PFSK-1 (cell line): ENCODE measurements around the gene SPATA1. TPM values are rescaled to one million over a fixed set of nuclear protein-coding genes. Genes with fewer than 3 reads are reported as not detected.
A peak's percentile ranks its signal among the peaks of the same experiment; 100 is the strongest.

Source experiments
- FOXP2 ChIP-seq: optimal IDR thresholded peaks from 2 replicates; pipeline ENCODE3; 2011; ENCODE audit warnings: borderline replicate concordance, control low read depth, inconsistent platforms; ENCODE audit not compliant: insufficient read depth; ENCODE audit errors: extremely low read length, extremely low read depth
- POLR2AphosphoS5 ChIP-seq: IDR thresholded peaks from 2 replicates; pipeline ENCODE4 v1.6.1; 2012; ENCODE audit warnings: low read depth, mild to moderate bottlenecking, control low read depth, low read length, moderate library complexity
- SIN3A ChIP-seq: IDR thresholded peaks from 2 replicates; pipeline ENCODE4 v1.6.1; 2012; ENCODE audit warnings: mild to moderate bottlenecking, low read length, moderate library complexity, borderline replicate concordance; ENCODE audit not compliant: insufficient read depth
- TAF1 ChIP-seq: IDR thresholded peaks from 2 replicates; pipeline ENCODE4 v1.6.1; 2012; ENCODE audit warnings: low read length, control low read depth, borderline replicate concordance; ENCODE audit not compliant: insufficient read depth
- polyA plus RNA-seq: library from polyadenylated mRNA; unstranded; fragments of >200 nt; gene quantifications from one replicate; pipeline ENCODE4 v1.2.1, GENCODE V29; 2012; ENCODE audit warnings: low read depth, missing spikeins; ENCODE audit not compliant: insufficient read length
- TF ChIP-seq, protein P1 (sequence below), 2 experiments: IDR thresholded peaks; 2 replicates each; pipeline versions ENCODE4 v1.6.1 to v1.8.0; 2011 to 2012; ENCODE audit warnings: low read depth in 2 of 2, low read length in 2 of 2, control low read depth in 1 of 2, inconsistent platforms in 1 of 2, mild to moderate bottlenecking in 1 of 2, moderate library complexity in 1 of 2; ENCODE audit not compliant: insufficient read depth in 1 of 2

SPATA1 gene, protein sequence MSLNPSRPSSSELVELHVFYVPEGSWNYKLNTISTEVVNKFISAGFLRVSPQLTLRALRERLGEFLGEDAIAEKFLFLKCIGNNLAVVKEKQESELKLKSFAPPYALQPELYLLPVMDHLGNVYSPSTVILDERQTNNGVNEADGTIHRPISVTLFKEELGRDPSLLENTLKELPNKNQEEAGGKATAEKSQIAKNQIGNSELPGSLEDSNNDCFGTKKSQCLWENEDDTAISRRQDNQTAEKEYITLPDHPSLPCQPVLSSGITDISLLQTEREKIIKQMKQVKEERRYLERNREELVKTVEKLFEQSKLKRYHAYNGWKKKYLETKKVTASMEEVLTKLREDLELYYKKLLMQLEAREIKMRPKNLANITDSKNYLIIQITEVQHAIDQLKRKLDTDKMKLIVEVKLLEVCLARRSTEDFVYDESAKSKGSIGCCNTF
- polyA plus RNA-seq = 0.78 TPM

- peak; percentile 25; the same call in 1 of the 2 replicates for TF ChIP-seq SIN3A
- TF ChIP-seq POLR2AphosphoS5 = no peak; the same call in none of the 2 replicates
- TF ChIP-seq, protein P1, sequence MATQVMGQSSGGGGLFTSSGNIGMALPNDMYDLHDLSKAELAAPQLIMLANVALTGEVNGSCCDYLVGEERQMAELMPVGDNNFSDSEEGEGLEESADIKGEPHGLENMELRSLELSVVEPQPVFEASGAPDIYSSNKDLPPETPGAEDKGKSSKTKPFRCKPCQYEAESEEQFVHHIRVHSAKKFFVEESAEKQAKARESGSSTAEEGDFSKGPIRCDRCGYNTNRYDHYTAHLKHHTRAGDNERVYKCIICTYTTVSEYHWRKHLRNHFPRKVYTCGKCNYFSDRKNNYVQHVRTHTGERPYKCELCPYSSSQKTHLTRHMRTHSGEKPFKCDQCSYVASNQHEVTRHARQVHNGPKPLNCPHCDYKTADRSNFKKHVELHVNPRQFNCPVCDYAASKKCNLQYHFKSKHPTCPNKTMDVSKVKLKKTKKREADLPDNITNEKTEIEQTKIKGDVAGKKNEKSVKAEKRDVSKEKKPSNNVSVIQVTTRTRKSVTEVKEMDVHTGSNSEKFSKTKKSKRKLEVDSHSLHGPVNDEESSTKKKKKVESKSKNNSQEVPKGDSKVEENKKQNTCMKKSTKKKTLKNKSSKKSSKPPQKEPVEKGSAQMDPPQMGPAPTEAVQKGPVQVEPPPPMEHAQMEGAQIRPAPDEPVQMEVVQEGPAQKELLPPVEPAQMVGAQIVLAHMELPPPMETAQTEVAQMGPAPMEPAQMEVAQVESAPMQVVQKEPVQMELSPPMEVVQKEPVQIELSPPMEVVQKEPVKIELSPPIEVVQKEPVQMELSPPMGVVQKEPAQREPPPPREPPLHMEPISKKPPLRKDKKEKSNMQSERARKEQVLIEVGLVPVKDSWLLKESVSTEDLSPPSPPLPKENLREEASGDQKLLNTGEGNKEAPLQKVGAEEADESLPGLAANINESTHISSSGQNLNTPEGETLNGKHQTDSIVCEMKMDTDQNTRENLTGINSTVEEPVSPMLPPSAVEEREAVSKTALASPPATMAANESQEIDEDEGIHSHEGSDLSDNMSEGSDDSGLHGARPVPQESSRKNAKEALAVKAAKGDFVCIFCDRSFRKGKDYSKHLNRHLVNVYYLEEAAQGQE (IDR thresholded peaks at IDR 0.05; ENCODE audit: insufficient read depth in 1 of 2, low read depth in 2 of 2, low read length in 2 of 2) = no peak
- peak; percentile 67; the same call in 1 of the 2 replicates for TF ChIP-seq TAF1
- peak; percentile 64 for TF ChIP-seq FOXP2
Observed at GRCh38 chr1:84506002-84506728, at the start of gene SPATA1, which contains the start of gene GNG5. SPATA1 (plus strand) TSS chr1:84506386; CDS start chr1:84516360, 9,974 bp downstream. GNG5 (minus strand) TSS chr1:84506581; CDS start chr1:84506091, 490 bp downstream.

- no peak for TF ChIP-seq TAF1
- TF ChIP-seq SIN3A = no peak
- TF ChIP-seq POLR2AphosphoS5 = no peak
- TF ChIP-seq, protein P1 (IDR thresholded peaks at IDR 0.05; ENCODE audit: insufficient read depth in 1 of 2, low read depth in 2 of 2, low read length in 2 of 2) = no peak
- no peak for TF ChIP-seq FOXP2
Observed at GRCh38 chr1:84462118-84462517, 44.1 kb upstream of the SPATA1 start.

- TF ChIP-seq, protein P1 (IDR thresholded peaks at IDR 0.05; ENCODE audit: insufficient read depth in 1 of 2, low read depth in 2 of 2, low read length in 2 of 2) = no peak
- TF ChIP-seq POLR2AphosphoS5 = no peak
- no peak for TF ChIP-seq FOXP2
- no peak for TF ChIP-seq SIN3A
- no peak for TF ChIP-seq TAF1
Observed at GRCh38 chr1:84467298-84467697, 38.9 kb upstream of the SPATA1 start.

- TF ChIP-seq FOXP2 = no peak
- no peak for TF ChIP-seq TAF1
- no peak for TF ChIP-seq SIN3A
- TF ChIP-seq, protein P1 (IDR thresholded peaks at IDR 0.05; ENCODE audit: insufficient read depth in 1 of 2, low read depth in 2 of 2, low read length in 2 of 2) = no peak
- no peak for TF ChIP-seq POLR2AphosphoS5
Observed at GRCh38 chr1:84476225-84476624, 30.0 kb upstream of the SPATA1 start.
